IPS DF 4.7 (cell line): Measurements from ENCODE around the gene SBF2.
"Not testable (repeated sequence)": the region's sequence is repeated elsewhere in the genome, so short reads cannot be mapped to it uniquely, and the experiment has no call there.

Experiments
- DNase-seq: peaks from one replicate; pipeline ENCODE4 v3.0.0-alpha.2; 2013; ENCODE audit warnings: low spot score; ENCODE audit errors: extremely low read depth

The SBF2 gene

GRCh38 chr11:10117709-10118351 lies 176.2 kb downstream of the SBF2 start:
- no peak for DNase-seq

- DNase-seq: no peak
These were observed 177.4 kb downstream of the SBF2 start for GRCh38 chr11:10116588-10116987.

GRCh38 chr11:10114593-10115404 lies 179.2 kb downstream of the SBF2 start:
- no peak for DNase-seq

- no peak for DNase-seq
These were observed 180.2 kb downstream of the SBF2 start for GRCh38 chr11:10113852-10114251.

- no peak for DNase-seq
These were observed 184.2 kb downstream of the SBF2 start for GRCh38 chr11:10109806-10110205.

- no peak for DNase-seq
These were observed 184.9 kb downstream of the SBF2 start for GRCh38 chr11:10108915-10109680.

GRCh38 chr11:10107497-10107896 lies 186.5 kb downstream of the SBF2 start:
- no peak for DNase-seq

- no peak for DNase-seq
These were observed 196.4 kb downstream of the SBF2 start for GRCh38 chr11:10097615-10098014.

- no peak for DNase-seq
These were observed 197.0 kb downstream of the SBF2 start for GRCh38 chr11:10096987-10097386.

- DNase-seq: no peak
These were observed 198.4 kb downstream of the SBF2 start for GRCh38 chr11:10095412-10096208.

GRCh38 chr11:10092426-10092825 lies 201.6 kb downstream of the SBF2 start:
- no peak for DNase-seq

- no peak for DNase-seq
These were observed 202.5 kb downstream of the SBF2 start for GRCh38 chr11:10091314-10092045.

- not testable (repeated sequence) for DNase-seq
These were observed 206.1 kb downstream of the SBF2 start for GRCh38 chr11:10087923-10088225.

GRCh38 chr11:10087186-10087922 lies 206.7 kb downstream of the SBF2 start:
- no peak for DNase-seq

- no peak for DNase-seq
These were observed 213.9 kb downstream of the SBF2 start for GRCh38 chr11:10080138-10080537.

- DNase-seq: peak; percentile 71
These were observed 217.4 kb downstream of the SBF2 start for GRCh38 chr11:10076458-10077141.

GRCh38 chr11:10075141-10075540 lies 218.9 kb downstream of the SBF2 start:
- DNase-seq: no peak

GRCh38 chr11:10072841-10073240 lies 221.2 kb downstream of the SBF2 start:
- DNase-seq: no peak

- DNase-seq: no peak
These were observed 221.9 kb downstream of the SBF2 start for GRCh38 chr11:10072142-10072541.
